Islet precursor cell (in vitro differentiated cells): ENCODE data around the gene APEX2.
"Not testable (repeated sequence)": the region's sequence is repeated elsewhere in the genome, so short reads cannot be mapped to it uniquely, and the experiment has no call there.

Source experiments
- DNase-seq: peaks from one replicate; pipeline ENCODE4 v3.0.0-alpha.2; 2018

Gene APEX2, protein sequence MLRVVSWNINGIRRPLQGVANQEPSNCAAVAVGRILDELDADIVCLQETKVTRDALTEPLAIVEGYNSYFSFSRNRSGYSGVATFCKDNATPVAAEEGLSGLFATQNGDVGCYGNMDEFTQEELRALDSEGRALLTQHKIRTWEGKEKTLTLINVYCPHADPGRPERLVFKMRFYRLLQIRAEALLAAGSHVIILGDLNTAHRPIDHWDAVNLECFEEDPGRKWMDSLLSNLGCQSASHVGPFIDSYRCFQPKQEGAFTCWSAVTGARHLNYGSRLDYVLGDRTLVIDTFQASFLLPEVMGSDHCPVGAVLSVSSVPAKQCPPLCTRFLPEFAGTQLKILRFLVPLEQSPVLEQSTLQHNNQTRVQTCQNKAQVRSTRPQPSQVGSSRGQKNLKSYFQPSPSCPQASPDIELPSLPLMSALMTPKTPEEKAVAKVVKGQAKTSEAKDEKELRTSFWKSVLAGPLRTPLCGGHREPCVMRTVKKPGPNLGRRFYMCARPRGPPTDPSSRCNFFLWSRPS

DNA sequence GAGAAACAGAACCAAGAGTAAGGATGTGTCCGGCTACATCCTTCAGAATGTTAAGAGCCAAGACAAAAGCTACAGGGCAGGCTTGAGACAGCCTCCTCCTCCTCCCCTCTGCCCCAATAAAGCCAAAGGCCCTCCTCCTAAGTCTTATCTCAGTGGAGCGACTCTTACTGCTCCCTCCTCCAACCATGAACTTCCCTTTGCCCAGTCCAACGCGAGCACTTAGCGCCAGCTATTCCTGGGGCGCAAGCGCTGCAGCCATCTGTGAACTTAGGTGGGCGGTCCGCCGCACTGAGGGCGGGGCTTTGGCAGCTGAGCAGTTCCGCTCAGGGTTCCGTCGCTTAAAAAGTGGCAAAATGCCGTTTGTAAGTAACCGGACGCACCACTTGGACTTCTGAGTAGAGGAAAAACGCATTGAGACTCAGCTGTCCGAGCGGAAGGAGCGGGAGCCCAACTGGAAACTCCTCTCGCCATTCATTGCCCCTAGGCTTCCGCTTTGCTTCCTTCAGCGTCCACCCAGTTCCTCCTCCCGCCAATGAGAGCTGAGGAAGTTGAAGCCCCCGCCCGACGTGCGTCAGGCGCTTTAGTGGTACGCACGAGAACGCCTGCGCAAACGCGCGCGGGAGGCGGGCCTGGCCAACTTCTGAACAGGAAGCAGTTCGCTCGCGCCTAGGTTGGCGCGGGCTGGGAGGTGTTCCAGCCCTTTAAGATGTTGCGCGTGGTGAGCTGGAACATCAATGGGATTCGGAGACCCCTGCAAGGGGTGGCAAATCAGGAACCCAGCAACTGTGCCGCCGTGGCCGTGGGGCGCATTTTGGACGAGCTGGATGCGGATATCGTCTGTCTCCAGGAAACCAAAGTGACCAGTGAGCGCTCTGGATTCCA is at the start of gene APEX2:
Gene APEX2 (plus strand): TSS at position 647 of the 882 bp plus-strand sequence. CDS start 60 bp downstream, at position 707.
- DNase-seq, result peak; percentile 95

DNA sequence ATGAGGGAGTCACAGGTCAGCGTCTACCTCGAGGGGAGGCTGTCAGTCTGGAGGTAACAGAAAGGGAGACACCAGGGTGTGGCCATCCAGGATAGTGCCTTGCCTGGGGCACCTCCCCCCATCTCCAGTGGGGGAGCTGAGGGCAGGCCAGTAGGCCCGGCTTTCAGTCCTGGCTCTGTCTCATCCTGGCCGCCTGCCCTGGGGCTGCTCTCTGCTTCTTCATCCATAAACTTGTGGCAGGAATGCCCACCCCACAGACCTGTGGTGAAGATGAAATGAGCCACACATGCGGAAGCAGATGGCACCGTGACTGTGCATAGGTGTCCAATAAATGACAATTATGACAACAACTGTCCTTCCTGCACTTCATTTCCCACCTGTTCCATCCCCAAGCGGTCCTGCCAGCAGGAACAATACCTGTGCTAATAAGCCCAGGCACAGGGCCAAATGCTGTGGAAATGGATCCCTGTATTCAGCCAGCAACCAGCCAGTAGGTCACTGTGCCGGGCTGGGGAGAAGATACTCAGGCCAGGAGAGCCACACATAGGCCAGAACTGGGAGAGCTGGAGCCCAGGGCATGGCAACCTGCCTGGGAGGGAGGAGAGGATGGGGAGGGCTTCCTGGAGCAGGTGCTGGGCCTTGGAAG is 49.3 kb upstream of the APEX2 start:
- DNase-seq, result no peak

DNA sequence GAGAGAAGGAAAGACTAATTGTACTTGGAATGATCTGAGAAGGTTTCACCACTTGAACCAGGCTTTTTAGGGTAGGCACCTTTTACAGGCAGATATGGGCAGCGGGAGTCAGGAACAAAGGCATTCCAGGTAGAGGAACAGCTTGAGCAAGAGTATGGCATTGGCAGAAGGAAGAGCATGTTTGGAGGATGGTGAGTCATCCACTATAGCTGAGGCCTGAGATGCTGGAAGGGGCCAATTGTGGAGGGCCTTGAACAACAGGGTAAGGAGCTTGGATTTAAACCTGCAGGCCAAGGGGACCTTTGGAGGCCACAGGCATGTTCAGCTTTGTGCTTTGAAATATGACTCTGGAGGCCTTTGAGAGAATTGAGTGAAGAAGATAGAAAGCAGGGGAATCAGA is 38.4 kb upstream of the APEX2 start:
- DNase-seq, result no peak

DNA sequence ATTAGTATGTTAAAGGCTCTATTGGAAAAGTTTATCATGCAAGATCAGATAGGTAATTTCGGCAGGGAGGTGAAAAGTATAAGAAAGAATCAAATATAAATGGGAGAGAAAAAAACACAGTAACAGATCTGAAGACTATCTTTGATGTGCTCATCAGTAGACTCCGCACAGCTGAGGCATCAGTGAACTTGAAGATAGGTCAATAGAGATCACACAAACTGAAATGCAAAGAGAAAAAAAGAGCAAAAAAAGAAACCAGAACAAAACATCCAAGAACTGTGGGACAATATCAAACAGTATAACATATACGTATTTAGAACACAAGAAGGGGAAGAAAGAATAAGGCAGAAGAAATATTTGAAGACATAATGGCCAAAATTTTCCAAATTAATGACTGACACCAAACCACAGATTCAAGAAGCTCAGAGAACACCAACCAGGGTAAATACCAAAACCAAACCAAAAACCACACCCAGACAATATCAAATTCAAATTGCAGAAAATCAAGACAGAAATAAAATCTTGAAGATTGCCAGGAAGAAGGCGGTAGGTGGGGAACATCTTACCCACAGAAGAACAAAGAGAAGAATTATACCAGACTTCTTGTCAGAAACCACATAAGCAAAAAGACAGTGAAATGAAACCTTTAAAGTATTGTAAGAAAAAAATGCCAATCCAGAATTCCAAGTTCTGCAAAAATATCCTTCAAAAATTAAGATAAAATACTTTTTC is 35.2 kb upstream of the APEX2 start:
- no peak for DNase-seq

DNA sequence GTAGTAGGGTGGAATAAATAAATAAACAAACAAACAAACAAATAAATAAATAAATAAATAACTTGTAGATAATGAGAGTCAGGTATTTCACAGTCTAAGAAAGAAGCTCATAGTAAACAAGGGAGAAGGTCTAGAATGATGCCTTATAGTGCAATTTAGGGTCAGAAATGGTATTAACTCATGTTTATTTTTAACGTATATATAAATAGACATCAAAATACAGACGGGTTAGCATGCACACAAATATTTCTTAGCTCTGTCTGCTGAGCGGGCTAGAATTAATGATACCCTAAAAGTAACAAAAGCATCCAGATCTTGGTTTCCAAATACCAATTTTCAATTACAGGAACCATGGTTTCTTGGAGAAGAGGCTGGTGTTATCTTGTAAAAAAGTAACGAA is 22.8 kb upstream of the APEX2 start:
- no peak for DNase-seq

DNA sequence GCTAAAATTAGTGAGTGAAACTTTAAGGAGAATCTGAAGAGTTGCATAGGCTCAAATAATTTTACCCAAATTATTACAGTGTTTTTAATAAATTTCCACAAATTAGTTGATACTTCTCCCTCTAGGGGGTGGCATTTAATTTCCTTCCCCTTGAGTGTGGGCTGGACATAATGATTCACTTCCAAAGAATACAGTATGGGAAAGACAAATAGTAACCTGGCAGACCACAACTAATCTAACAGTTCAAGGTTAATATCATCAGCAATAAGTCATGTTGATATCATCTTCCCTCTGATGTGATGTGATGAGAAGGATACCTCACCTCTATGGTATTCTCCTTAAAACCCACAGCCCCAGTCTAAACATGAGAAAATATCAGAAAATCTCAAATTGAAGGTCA is 21.7 kb upstream of the APEX2 start:
- no peak for DNase-seq

DNA sequence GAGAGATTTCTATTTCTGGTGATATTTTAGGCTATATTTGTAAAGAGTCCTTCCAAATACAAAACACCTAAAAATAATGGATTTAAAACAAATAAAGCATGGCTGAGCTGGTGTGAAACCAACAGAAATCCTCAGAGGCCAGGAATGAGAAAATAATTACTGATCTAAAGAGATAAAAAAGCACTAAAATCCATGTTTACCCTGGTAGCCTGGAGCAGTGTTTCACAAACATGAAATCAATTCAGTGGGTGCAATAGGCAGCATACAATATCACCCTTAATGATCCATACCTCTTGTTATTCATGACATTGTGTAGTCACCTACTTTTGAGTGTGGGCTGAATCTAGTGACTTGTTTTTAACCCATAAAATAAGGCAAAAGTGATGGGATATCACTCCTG is 20.7 kb upstream of the APEX2 start:
- DNase-seq, result no peak

DNA sequence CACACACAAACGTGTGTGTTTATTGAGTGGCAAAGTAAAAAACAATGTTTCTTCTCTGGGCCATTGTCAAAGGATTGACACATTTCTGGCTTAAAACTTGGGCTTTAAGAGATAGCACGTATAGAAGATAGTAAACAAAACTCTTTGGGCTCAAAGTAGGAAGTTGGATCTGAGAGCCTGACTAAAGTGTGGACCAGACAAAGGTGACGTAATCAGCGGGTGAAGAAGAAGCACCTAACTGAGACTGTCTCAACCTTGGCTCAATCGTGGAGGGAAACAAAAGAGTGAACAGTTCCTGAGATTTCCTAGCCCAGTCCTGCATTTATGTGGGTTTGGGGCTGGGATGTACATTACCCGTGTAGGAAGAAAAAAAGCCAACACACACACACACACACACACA is 19.8 kb upstream of the APEX2 start:
- DNase-seq, result no peak

DNA sequence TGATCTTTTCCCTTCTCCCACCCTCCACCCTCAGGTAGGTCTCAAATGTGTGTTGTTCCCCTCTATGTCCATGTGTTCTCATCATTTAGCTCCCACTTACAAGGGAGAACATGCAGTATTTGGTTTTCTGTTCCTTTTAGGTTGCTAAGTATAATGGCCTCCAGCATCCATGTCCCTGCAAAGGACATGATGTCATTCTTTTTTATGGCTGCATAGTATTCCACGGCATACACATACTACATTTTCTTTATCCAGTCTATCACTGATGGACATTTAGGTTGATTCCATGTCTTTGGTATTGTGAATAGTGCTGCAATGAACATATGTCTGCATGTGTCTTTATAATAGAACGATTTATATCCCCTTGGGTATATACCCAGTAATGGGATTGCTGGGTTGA is 16.9 kb upstream of the APEX2 start:
- DNase-seq, result not testable (repeated sequence)

DNA sequence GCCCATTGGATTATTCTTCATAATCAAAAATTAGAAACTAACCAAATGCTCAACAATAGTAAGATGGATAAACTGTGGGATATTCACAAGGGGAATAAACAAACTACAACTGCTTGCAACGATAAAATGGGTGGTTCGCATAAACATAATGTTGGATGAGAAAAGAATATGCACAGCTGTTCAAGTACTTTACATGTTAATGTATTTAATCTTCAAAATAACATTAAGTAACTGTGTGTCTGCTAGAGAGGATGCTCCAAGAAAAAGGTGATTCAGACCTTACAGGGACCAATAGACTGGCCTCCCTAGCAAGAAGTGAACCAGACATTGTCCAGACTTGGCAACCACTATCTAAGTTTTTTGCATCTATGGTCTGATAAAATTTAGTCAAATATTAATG is 8.5 kb upstream of the APEX2 start:
- no peak for DNase-seq

DNA sequence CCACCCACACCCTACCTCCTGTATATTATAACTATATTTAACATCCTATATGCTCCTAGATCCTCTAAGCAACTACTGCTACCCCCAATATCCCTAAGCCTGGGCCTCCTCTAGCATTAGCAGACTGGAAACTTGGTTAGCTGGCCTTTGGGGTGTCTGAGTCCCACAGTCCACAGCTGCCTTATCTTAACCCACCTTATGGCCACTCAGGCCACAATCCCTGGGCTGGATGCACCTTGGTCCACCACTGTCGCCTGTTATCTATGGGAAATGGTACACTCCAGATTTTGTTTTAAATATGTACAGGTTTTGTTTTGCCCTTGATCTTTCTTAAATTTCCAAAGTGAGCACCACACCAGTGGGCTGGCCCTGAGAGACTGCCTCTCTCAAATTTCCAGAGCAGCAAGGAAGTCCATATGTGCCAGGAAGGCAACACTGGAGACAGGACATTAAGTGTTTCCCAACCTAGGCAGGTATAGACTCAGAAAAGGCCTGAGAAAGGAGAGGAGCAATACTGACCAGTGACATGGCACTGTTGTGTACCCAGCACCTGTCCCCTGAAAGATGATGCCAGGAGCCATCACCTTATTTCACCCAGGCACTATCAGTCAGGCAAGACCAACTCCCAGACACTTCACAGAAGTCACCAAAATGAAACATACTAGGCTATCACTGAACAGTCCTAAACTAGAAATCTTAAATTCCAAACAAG is 7.1 kb upstream of the APEX2 start:
- DNase-seq, result no peak

DNA sequence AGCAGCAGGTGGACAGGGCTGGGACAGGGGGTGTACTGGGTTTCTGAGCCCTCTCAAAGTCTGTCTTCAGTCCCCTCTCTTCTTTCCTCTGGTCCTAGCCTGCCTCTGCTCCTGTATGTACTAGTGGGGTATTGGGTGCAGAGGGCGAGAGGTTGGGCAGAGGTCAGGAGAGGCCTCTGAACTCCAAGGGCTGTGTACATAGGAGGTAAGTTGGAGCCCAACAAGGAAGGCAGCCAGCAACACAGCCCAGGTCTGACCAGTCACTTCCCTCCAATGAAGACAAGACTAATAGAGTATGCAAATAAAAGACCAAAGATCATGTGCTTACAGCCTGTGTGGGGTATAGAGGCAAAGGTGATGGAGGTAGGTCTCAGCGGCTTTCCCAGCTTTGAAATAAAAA is 6.1 kb upstream of the APEX2 start, which contains the start of gene PFKFB1:
Gene PFKFB1 (minus strand): TSS at position 90 of the 400 bp plus-strand sequence. CDS start 181 bp downstream, outside the sequence.
- DNase-seq, result no peak

DNA sequence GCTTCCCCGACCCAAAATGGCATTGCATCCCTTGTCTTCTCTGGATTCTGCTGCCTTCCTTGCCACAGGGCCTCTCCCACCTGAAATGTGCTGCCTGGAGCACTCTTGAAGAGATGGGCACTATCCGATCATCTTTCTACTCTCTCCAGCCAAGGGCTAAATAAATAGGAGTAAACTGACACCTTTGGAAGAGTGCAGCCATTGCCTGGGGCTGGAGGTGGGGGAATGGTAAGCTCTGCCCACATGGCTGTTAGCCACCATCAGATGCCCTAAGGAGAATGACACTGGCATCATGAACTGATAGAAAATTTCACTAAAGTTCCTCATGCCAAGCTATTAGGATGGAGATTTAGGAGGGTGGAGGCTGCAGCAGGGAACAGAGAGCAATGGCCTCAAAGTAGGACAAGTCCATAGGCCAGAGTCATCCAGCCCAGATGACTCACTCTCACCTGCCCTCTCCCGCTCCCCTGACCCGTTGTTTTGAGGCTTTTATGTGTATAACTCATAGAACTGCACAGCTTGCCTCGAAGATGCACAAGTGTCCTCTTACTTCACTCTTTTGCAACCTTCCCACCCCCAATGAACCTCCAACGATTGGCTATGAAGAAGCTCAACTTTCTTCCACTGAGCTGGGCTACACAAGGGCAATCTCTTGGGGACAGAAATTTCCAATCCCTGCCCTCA is 5.4 kb upstream of the APEX2 start:
- no peak for DNase-seq

DNA sequence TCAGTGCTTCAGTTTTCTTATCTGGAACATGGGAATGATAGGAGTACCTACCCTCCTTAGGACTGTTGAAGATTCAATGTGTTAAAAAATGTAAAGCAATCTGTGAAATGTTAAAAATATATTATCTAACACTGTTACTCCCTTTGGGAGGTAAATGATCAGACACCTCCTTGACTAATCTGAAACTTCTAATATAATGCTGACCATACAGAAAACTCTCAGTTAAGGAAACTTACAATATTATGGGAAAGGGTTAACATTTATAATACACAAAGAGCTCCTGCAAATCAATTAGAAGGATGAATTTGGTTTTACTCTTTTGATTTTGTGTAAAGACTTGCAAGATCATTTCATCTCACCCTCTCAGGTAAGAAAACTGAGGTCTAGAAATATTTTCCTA is 4.5 kb upstream of the APEX2 start:
- no peak for DNase-seq

DNA sequence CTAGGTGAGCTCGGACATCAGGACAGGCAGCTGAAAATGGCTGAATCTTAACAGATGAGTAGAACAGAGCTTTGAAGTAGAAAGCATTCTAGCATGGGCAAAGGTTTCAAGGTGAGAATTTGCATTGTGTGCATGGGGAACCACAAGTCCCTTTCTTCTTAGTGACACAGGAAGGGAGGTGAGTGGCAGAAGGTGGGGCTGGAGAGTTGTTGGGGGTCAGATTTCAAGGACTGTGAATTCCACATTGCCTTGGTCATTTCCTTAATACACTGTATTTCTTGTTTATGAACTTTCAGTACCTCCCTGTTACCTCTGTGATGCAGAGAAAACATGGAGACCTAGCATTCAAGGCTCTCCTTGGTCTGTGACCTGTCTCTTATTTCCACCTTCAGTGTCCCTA is 4.1 kb downstream of the APEX2 start:
- no peak for DNase-seq

DNA sequence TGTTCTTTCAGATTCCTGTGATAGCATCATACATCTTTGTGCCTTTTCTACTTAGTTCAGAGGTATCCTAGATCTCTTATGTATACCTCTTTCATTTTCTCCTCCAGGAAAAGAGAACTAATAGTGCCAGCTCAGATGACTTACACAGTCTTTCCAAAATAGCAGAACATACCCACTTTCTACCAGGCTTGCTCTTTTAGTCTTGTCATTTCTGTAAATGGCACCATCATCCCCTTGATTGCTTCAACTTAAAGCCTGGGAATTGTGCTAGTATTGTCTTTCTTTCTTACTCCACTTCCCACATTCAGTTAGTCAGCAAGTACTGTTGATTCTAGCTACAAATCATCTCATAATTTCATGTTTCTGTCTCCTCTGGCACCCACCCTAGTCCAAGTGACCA is 5.1 kb downstream of the APEX2 start:
- no peak for DNase-seq

DNA sequence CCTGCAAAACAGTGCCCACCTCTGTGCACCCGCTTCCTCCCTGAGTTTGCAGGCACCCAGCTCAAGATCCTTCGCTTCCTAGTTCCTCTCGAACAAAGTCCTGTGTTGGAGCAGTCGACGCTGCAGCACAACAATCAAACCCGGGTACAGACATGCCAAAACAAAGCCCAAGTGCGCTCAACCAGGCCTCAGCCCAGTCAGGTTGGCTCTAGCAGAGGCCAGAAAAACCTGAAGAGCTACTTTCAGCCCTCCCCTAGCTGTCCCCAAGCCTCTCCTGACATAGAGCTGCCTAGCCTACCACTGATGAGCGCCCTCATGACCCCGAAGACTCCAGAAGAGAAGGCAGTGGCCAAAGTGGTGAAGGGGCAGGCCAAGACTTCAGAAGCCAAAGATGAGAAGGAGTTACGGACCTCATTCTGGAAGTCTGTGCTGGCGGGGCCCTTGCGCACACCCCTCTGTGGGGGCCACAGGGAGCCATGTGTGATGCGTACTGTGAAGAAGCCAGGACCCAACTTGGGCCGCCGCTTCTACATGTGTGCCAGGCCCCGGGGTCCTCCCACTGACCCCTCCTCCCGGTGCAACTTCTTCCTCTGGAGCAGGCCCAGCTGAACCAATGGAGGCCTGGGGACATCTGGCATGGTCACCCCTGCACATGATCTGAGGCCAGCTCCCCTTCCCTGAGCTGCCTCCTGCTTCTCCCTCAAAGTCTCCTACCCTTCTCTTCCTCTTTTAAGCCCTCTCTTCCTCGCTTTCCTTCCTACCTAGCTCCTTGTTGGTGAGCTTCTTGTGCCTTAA is 6.9 kb downstream of the APEX2 start:
- no peak for DNase-seq

DNA sequence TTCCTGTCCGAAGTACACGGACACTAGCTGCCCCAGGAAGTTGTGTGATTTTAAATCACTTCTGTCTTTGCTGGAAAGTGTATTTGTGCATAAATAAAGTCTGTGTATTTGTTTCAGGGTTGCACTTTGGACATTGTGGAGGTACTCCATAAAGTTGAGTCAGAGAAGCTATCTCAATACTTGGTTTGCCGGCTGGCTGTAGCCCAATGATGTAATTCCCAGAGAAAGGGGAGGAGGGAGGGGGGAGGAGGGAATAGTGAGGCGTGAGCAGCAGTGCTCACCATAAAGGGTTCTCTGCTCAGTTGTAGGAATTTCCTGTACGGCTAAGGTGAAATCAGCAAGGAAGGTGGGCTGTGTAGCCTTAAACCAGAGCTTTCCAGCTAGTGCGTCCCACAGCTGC is 7.5 kb downstream of the APEX2 start:
- no peak for DNase-seq

DNA sequence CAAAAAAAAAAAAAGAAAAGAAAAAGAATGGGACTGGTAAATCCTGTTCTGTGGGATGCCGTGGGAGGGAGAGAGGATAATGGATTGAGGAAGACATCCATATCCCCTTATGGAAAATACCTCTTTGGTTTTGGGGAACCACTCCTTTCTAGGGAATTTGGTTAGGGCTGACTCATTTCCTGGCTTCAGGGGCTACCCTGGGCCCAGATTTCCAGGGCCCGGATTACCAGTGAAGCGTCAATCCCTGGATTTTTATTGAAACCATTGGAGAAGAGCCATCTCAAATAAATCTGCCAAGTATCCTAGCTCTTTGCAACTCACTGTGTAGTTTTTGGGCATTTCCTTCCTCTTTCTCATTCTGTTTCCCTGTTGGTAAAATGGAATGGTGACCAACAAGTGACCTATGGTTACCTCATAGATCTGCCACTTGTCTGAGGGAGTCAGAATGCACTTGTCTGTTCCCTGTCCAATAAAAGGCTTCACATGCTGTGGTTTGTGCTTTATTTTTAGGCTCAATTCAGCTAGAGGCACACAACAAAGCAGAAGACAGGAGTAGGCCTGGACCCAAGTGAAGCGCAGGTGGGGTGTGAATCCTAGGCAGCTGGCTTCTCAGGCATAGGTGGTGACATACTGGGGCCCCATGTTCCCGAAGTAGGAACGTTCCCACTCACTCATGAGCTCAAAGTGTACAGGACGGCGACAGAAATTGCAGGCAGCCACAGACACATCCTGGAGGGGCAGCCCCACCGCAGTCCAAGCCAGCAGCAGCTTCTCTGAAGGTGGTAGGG is 8.6 kb downstream of the APEX2 start:
- DNase-seq, result no peak

DNA sequence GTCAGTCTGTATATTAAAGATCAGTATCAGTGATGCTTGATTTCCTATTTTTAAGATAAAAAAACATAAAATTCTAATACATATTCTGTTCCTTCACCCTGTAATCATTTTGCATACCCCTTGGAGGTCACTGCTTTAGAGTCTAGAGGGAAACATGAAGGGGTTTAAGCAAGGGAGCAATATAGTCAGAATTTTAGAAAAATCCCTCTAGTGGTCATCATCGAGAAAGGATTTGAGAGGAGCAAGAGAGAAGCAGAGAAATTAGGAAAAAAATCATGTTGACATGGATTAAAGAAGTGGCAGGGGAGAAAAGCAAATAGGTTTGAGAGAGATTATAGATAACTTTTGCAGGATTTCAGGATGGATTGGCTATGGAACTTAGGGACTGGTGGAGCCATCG is 11.1 kb downstream of the APEX2 start:
- no peak for DNase-seq
